GM21423 (cell line): ENCODE data around the gene CCDC61.

Source experiments
- ATAC-seq: cut with Tn5 transposase; IDR thresholded peaks from one replicate; pipeline ENCODE4 v1.9.1; 2021; ENCODE audit warnings: mild to moderate bottlenecking, moderate library complexity; ENCODE audit not compliant: unreplicated experiment

Gene CCDC61

DNA sequence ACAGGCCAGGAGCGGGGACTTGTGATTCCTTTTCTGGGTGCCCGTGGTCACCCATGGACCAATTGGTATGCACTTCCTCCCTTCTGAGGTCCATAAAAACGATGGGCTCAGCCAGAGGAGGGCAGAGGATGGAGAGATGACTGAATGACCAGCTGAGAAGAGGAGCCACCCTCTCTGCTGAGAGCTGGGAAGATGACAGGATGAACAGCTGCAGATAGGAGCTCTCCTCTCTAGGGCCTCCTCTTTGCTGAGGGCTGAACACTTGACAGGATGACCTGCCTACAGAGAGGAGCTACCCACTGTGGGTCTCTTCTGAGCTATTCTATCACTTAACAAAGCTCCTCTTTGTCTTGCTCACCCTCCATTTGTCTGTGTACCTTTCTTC lies 41.5 kb downstream of the CCDC61 start:
- no peak for ATAC-seq

DNA sequence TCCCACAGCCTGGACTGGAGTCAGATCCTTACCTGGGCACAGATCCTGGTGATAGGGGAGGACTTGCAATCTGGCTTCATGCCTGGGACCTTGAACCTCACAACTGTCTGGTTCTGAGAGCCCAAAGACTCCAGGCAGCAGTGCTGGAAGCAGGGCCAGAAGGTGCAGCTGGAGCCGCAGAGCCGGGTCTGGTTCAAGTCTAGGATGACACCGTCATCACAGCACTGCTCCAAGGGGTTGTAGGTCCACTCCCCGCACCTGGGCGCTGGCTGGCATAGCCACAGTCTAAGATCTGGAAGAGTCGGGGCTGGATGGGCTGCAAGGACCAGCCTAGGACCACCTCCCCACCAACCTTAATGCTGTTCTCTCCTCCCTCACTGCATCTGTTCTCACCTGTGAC lies 44.9 kb downstream of the CCDC61 start:
- no peak for ATAC-seq

- ATAC-seq = no peak
These were observed 45.8 kb downstream of the CCDC61 start, which contains the start of gene IGFL4 for GRCh38 chr19:46040952-46041500. TSS of gene IGFL4 (minus strand) at chr19:46041002. CDS start at chr19:46040962, 40 bp downstream.

GRCh38 chr19:46042252-46042883 lies 47.1 kb downstream of the CCDC61 start:
- ATAC-seq = no peak

DNA sequence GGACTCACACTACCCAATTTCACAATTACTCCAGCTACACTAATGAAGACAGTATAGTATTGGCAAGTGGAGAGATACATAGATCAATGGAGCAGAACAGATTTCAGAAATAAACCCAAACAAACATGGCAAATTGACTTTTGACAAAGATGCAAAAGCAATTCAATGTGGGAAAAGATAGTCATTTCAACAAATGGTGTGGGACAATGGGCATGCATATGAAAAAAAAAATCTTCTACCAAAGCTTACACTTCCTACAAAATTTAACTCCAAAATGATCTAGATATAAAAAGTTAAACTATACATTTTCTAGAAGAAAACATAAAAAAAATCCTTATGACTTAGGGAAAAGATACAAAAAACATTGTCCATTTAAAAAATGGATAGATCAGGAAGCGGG lies 48.3 kb downstream of the CCDC61 start:
- no peak for ATAC-seq

- no peak for ATAC-seq
These were observed 54.3 kb downstream of the CCDC61 start for GRCh38 chr19:46049597-46049996.

- ATAC-seq = no peak
These were observed 57.6 kb downstream of the CCDC61 start for GRCh38 chr19:46052896-46053295.

- no peak for ATAC-seq
These were observed 61.3 kb downstream of the CCDC61 start for GRCh38 chr19:46056536-46056935.

- ATAC-seq = no peak
These were observed 63.5 kb downstream of the CCDC61 start for GRCh38 chr19:46058778-46059177.

- ATAC-seq = no peak
These were observed 64.7 kb downstream of the CCDC61 start for GRCh38 chr19:46060012-46060411.

- no peak for ATAC-seq
These were observed 67.9 kb downstream of the CCDC61 start for GRCh38 chr19:46063201-46063600.

GRCh38 chr19:46065486-46066071 lies 70.3 kb downstream of the CCDC61 start:
- no peak for ATAC-seq

DNA sequence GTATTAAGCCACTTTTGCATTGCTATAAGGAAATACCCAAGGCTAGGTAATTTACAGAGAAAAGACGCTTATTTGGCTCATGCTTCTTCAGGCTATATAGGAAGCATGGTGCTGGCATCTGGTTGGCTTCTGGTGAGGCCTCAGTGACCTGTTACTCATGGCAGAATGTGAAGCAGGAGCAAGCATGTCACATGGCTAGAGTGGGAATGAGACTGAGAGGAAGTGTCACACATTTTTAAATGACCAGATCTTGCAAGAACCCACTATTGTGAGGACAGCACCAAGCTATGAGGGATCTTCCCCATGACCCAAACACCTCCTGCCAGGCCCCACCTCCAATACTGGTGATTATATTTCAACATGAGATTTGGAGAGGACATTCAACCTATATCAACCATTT lies 71.2 kb downstream of the CCDC61 start:
- no peak for ATAC-seq

DNA sequence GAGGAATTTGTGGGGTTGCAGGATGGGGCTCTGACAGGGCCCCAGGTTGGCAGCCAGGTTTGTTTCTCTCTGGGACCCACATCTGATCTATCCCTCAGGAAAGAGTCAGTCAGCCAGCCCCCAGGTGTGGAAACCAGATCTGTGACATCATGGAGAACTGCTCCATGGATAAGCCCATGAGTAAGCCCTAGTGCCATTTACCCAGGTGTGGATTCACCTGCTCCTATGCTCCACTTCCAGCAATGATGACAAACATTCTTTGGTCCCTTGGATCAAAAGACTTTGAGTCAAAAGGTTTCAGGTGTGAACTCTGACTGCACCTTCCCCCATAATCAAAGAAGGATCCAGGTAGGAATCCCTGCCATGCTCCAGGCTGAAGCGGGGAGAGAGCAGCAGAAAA lies 72.4 kb downstream of the CCDC61 start:
- ATAC-seq = no peak
